HepG2 (cell line): ENCODE data around the gene CLASRP. TPM values are rescaled to one million over a fixed set of nuclear protein-coding genes. Genes with fewer than 3 reads are reported as not detected.

Source experiments
- BCL6 ChIP-seq: IDR thresholded peaks from 2 replicates; pipeline ENCODE4 v1.6.1; 2016; ENCODE audit warnings: missing genetic modification reagents, missing compliant biosample characterization
- DDIT3 ChIP-seq: sonication (generic); formaldehyde crosslinking; IDR thresholded peaks from 2 replicates; pipeline ENCODE4 v1.4.0; 2020; ENCODE audit warnings: mild to moderate bottlenecking, missing genetic modification reagents
- DRAP1 ChIP-seq: IDR thresholded peaks from 2 replicates; pipeline ENCODE4 v1.6.1; 2016; ENCODE audit warnings: missing genetic modification reagents, missing compliant biosample characterization
- FLYWCH1 ChIP-seq: sonication (generic); formaldehyde crosslinking; IDR thresholded peaks from 2 replicates; pipeline ENCODE4 v1.8.1; 2023; ENCODE audit warnings: mild to moderate bottlenecking, missing genetic modification reagents
- HDAC1 ChIP-seq: sonication (generic); formaldehyde crosslinking; IDR thresholded peaks from 2 replicates; pipeline ENCODE4 v1.5.1; 2020; ENCODE audit warnings: mild to moderate bottlenecking, missing genetic modification reagents
- IKZF4 ChIP-seq: sonication (generic); formaldehyde crosslinking; IDR thresholded peaks from 2 replicates; pipeline ENCODE4 v1.5.1; 2020; ENCODE audit warnings: borderline replicate concordance, mild to moderate bottlenecking, low read depth, missing genetic modification reagents; ENCODE audit errors: not compliant biosample characterization
- MEF2D ChIP-seq: sonication (generic); formaldehyde crosslinking; IDR thresholded peaks from 2 replicates; pipeline ENCODE4 v1.5.1; 2020; ENCODE audit warnings: mild to moderate bottlenecking, missing genetic modification reagents
- NPAS2 ChIP-seq: sonication (generic); formaldehyde crosslinking; IDR thresholded peaks from 2 replicates; pipeline ENCODE4 v1.8.0; 2022; ENCODE audit warnings: mild to moderate bottlenecking, missing genetic modification reagents, borderline replicate concordance
- NR2F6 ChIP-seq, 2 experiments: IDR thresholded peaks; 2 replicates each; pipeline ENCODE4 v1.6.1; 2016; ENCODE audit warnings: antibody characterized with exemption in 1 of 2, mild to moderate bottlenecking in 1 of 2
- PITX1 ChIP-seq: sonication (generic); formaldehyde crosslinking; IDR thresholded peaks from 2 replicates; pipeline ENCODE4 v1.5.1; 2020; ENCODE audit warnings: mild to moderate bottlenecking, missing genetic modification reagents
- RARG ChIP-seq: sonication (generic); formaldehyde crosslinking; IDR thresholded peaks from 2 replicates; pipeline ENCODE4 v1.4.0; 2020; ENCODE audit warnings: low read depth, mild to moderate bottlenecking, missing genetic modification reagents
- SAFB2 ChIP-seq: sonication (generic); formaldehyde crosslinking; IDR thresholded peaks from 2 replicates; pipeline ENCODE4 v1.5.1; 2020; ENCODE audit warnings: missing genetic modification reagents, low read depth, mild to moderate bottlenecking, borderline replicate concordance
- SMAD3 ChIP-seq: sonication (generic); formaldehyde crosslinking; IDR thresholded peaks from 2 replicates; pipeline ENCODE4 v1.4.0; 2020; ENCODE audit warnings: missing genetic modification reagents
- TEAD3 ChIP-seq: optimal IDR thresholded peaks from 2 replicates; pipeline ENCODE3; 2016; ENCODE audit warnings: borderline replicate concordance
- ZC3H4 ChIP-seq: sonication (generic); formaldehyde crosslinking; IDR thresholded peaks from 2 replicates; pipeline ENCODE4 v1.4.0; 2020; ENCODE audit warnings: missing genetic modification reagents, borderline replicate concordance
- ZNF180 ChIP-seq: sonication (generic); formaldehyde crosslinking; IDR thresholded peaks from 2 replicates; pipeline ENCODE4 v1.4.0; 2020; ENCODE audit warnings: low read depth, missing genetic modification reagents, borderline replicate concordance
- ZNF343 ChIP-seq: sonication (generic); formaldehyde crosslinking; IDR thresholded peaks from 2 replicates; pipeline ENCODE4 v1.4.0; 2020; ENCODE audit warnings: mild to moderate bottlenecking, missing genetic modification reagents
- ZNF567 ChIP-seq: sonication (generic); formaldehyde crosslinking; IDR thresholded peaks from 2 replicates; pipeline ENCODE4 v1.8.1; 2023; ENCODE audit warnings: mild to moderate bottlenecking, missing genetic modification reagents, borderline replicate concordance
- ZNF616 ChIP-seq: sonication (generic); formaldehyde crosslinking; IDR thresholded peaks from 2 replicates; pipeline ENCODE4 v1.5.0; 2020; ENCODE audit warnings: low read depth, mild to moderate bottlenecking, missing genetic modification reagents
- ZNF672 ChIP-seq: sonication (generic); formaldehyde crosslinking; IDR thresholded peaks from 2 replicates; pipeline ENCODE4 v1.8.1; 2022; ENCODE audit warnings: missing genetic modification reagents
- ZNF746 ChIP-seq: sonication (generic); formaldehyde crosslinking; IDR thresholded peaks from 2 replicates; pipeline ENCODE4 v1.8.0; 2022; ENCODE audit warnings: mild to moderate bottlenecking, missing genetic modification reagents
- ZNF780A ChIP-seq: sonication (generic); formaldehyde crosslinking; IDR thresholded peaks from 2 replicates; pipeline ENCODE4 v1.8.0; 2022; ENCODE audit warnings: mild to moderate bottlenecking, missing genetic modification reagents, moderate library complexity
- polyA plus RNA-seq, 8 experiments: library from polyadenylated mRNA; depleted of rRNA in 3 of 8; stranded (reverse) in 7 of 8; unstranded in 1 of 8; fragments of >200 nt; fragmentation: Illumina TruSeq in 4 of 8; extraction: Trizol in 4 of 8; gene quantifications; 2 replicates each; pipeline versions ENCODE4 v1.2.1 to v1.2.3, GENCODE V29; 2011 to 2016; ENCODE audit warnings: low read depth in 4 of 8, missing spikeins in 1 of 8, mixed read lengths in 1 of 8; ENCODE audit not compliant: insufficient read depth in 1 of 8
- total RNA-seq, 5 experiments: library from RNA; depleted of rRNA; stranded (reverse); fragments of >200 nt; fragmentation: Illumina TruSeq; extraction: Trizol; gene quantifications; 2 replicates each; pipeline ENCODE4 v1.2.3, GENCODE V29; 2016; ENCODE audit warnings: low read depth in 1 of 5
- TF ChIP-seq, protein P1 (sequence below): sonication (generic); formaldehyde crosslinking; IDR thresholded peaks from 2 replicates; pipeline ENCODE4 v1.4.0; 2020; ENCODE audit warnings: missing genetic modification reagents
- TF ChIP-seq, protein P2 (sequence below): sonication (generic); formaldehyde crosslinking; IDR thresholded peaks from 2 replicates; pipeline ENCODE4 v1.8.0; 2022; ENCODE audit warnings: mild to moderate bottlenecking, missing genetic modification reagents; ENCODE audit not compliant: insufficient replicate concordance
- TF ChIP-seq, protein P3 (sequence below): sonication (generic); formaldehyde crosslinking; IDR thresholded peaks from 2 replicates; pipeline ENCODE4 v1.8.0; 2022; ENCODE audit warnings: missing genetic modification reagents, mild to moderate bottlenecking, borderline replicate concordance

Gene CLASRP
- total and polyA plus RNA-seq, 2 of the 13 experiments (the other 11 are each of a cell fraction or from before 2014, with no cell fraction given): 32.0 to 51.4 TPM

DNA sequence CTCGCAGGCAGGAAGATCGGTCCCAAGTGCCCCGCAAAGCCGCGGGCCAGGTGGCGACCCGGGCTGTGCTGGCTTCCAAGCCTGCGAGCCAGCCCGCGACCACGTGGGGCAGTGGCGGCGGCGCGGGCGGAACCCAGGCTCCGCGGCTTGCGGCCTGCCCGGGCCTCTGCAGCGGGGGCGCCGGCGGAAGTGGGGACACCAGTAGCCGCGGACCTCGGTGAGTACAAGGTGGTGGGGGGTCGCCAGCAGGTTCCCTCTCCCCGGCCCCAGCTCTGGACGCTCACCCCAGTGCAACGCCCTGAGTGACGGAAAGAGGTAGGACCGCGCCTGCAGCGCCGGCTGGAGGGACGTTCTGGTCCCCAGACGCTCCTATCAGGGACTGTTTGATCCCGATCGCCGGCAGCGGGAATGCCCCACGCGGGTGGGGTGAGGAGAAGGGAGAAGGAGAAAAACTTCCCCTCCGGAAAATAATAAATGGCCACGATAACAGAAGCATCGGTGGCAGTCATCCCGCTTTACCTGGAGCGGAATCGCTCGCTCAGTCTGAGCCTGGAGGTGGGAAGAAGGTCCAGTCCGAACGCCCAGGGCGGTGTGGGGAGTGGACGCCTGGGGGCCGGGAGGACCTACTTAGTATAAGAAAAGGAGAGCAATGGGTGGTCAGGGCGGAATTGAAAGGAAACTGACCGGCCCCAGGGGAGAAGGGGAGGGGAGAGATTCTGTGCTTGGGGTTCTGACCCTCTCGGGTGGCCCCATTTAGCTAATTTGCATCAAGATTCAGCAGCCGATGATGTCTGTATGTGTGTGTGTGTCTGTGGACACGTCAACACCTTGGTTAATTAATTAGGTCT, 40.4 kb downstream of the CLASRP start, which contains the start of gene GEMIN7 (continued):
- TF ChIP-seq ZNF343 (CRISPR knock-in tag) (0 out of 2 replicates have a peak, but pooled peaks have one; percentile 25), TEAD3 (CRISPR knock-in tag) (peak; percentile 57), IKZF4 (CRISPR knock-in tag) (peak; percentile 94), ZNF180 (CRISPR knock-in tag) (peak; percentile 70; the same call in 1 of the 2 replicates), SMAD3 (CRISPR knock-in tag) (peak; percentile 19), ZNF780A (CRISPR knock-in tag) (no peak), NR2F6 (IDR thresholded peaks at IDR 0.05) (no peak), NR2F6 (CRISPR knock-in tag; IDR thresholded peaks at IDR 0.05) (no peak), SAFB2 (CRISPR knock-in tag) (peak; percentile 90), HDAC1 (CRISPR knock-in tag) (peak; percentile 99), ZNF746 (CRISPR knock-in tag) (peak; percentile 24; the same call in 1 of the 2 replicates), ZNF616 (peak; percentile 85; the same call in 1 of the 2 replicates), RARG (CRISPR knock-in tag) (no peak), MEF2D (CRISPR knock-in tag) (no peak), FLYWCH1 (CRISPR knock-in tag) (no peak), ZNF567 (CRISPR knock-in tag) (no peak), ZC3H4 (CRISPR knock-in tag) (no peak), DDIT3 (no peak), DRAP1 (CRISPR knock-in tag) (peak; percentile 38; the same call in 1 of the 2 replicates), PITX1 (CRISPR knock-in tag) (no peak), ZNF672 (CRISPR knock-in tag) (peak; percentile 58; the same call in 1 of the 2 replicates), NPAS2 (CRISPR knock-in tag) (no peak), BCL6 (CRISPR knock-in tag) (0 out of 2 replicates have a peak, but pooled peaks have one; percentile 8)
- TF ChIP-seq, protein P1, sequence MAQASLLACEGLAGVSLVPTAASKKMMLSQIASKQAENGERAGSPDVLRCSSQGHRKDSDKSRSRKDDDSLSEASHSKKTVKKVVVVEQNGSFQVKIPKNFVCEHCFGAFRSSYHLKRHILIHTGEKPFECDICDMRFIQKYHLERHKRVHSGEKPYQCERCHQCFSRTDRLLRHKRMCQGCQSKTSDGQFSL (CRISPR knock-in tag): peak; percentile 77
- TF ChIP-seq, protein P2, sequence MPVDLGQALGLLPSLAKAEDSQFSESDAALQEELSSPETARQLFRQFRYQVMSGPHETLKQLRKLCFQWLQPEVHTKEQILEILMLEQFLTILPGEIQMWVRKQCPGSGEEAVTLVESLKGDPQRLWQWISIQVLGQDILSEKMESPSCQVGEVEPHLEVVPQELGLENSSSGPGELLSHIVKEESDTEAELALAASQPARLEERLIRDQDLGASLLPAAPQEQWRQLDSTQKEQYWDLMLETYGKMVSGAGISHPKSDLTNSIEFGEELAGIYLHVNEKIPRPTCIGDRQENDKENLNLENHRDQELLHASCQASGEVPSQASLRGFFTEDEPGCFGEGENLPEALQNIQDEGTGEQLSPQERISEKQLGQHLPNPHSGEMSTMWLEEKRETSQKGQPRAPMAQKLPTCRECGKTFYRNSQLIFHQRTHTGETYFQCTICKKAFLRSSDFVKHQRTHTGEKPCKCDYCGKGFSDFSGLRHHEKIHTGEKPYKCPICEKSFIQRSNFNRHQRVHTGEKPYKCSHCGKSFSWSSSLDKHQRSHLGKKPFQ: peak; percentile 74
- TF ChIP-seq, protein P3, sequence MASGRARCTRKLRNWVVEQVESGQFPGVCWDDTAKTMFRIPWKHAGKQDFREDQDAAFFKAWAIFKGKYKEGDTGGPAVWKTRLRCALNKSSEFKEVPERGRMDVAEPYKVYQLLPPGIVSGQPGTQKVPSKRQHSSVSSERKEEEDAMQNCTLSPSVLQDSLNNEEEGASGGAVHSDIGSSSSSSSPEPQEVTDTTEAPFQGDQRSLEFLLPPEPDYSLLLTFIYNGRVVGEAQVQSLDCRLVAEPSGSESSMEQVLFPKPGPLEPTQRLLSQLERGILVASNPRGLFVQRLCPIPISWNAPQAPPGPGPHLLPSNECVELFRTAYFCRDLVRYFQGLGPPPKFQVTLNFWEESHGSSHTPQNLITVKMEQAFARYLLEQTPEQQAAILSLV: peak; percentile 84; the same call in 1 of the 2 replicates
